ENCODE results near the gene NUP160. TPM values are rescaled to one million over a fixed set of nuclear protein-coding genes. Genes with fewer than 3 reads are reported as not detected.
"Not testable (repeated sequence)": the region's sequence is repeated elsewhere in the genome, so short reads cannot be mapped to it uniquely, and the experiment has no call there.

NUP160 gene
- total RNA-seq, 2 donors from 2014 or later: 13.7 to 18.3 TPM

DNA sequence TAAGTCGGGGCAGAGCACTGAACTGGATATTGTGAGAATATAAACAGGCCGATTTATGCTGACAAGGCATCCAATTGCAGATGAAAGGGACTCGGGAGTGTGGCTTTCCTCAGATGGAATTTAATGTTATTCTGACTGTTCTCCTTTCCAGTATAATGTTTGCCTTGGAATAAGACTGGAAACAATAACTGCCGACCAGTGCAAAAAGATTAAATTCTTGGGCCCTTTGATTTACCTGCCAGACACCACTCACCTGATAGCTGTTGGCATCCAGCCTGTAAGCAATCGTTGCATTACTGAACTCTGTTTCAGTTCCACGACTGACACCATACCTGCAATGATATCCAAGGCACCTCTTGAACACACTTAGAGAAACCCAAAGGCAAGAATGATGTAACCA lies 10.9 kb downstream of the NUP160 start:
- DNase-seq (no peak), ATAC-seq (no peak)
- intact Hi-C loops (cut with DNase I): no loop called here

GRCh38 chr11:47830013-47830412 lies 18.1 kb downstream of the NUP160 start:
- ATAC-seq; intact Hi-C loops (cut with DNase I); DNase-seq: not testable (repeated sequence)

DNA sequence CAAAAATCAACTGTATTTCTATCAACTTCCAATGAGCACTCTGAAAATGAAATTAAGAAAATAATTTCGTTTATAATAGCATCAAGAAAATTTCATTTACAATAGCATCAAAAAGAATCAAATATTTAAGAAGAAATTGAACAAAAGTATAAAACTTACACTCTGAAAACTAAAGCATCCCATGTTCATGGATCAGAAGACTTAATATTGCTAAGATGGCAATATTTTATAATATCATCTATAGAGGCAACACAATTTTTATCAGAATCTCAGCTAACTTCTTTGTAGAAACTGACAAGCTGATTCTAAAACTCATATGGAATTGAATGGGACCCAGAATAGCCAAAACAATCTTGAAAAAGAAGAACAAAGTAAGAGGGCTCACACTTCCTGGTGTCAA lies 19.9 kb downstream of the NUP160 start:
- intact Hi-C loops (cut with DNase I): no loop called here
- DNase-seq (no peak), ATAC-seq (no peak)

- ATAC-seq; intact Hi-C loops (cut with DNase I); DNase-seq: not testable (repeated sequence)
Measured at GRCh38 chr11:47822664-47823063, 25.5 kb downstream of the NUP160 start.

- DNase-seq (no peak), ATAC-seq (no peak)
- intact Hi-C loops (cut with DNase I): loop anchor here in 1 of 2 donors (10.0 kb wide), 1 partner anchor 85 kb away; no protein-coding TSS in a partner anchor
Measured at GRCh38 chr11:47819743-47820142, 28.4 kb downstream of the NUP160 start.

- peak; percentile 85 to 93 for ATAC-seq
- no peak for DNase-seq
- intact Hi-C loops (cut with DNase I): no loop called here
Measured at GRCh38 chr11:47800759-47801158, 47.4 kb downstream of the NUP160 start.

- intact Hi-C loops (cut with DNase I): no loop called here
- DNase-seq: no peak
- ATAC-seq: no peak
Measured at GRCh38 chr11:47797633-47798032, 50.5 kb downstream of the NUP160 start.

- ATAC-seq: no peak
- intact Hi-C loops (cut with DNase I): no loop called here
- DNase-seq: no peak
Measured at GRCh38 chr11:47791774-47792430, 56.2 kb downstream of the NUP160 start.

GRCh38 chr11:47790017-47790416 lies 58.1 kb downstream of the NUP160 start:
- DNase-seq; intact Hi-C loops (cut with DNase I); ATAC-seq: not testable (repeated sequence)

DNA sequence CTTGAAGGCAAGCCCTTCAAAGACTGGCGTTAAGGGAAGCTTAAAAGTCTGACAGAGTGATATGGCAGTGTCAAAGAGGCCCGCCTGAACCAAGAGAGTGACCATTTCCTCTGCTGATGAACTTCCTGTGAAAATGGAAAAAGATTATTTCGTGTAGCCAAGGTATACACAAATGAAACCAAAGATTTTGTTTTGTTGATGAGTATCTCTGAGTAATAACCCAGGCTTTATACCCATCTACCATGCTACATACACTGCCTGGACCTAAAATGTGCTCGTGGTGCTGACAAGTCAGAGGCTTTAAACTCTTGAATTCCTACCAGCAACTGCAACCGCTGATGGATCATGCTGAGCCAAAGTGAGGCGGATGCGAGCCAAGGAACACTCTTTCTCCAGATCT lies 60.0 kb downstream of the NUP160 start:
- no peak for DNase-seq
- intact Hi-C loops (cut with DNase I): no loop called here
- ATAC-seq: no peak

DNA sequence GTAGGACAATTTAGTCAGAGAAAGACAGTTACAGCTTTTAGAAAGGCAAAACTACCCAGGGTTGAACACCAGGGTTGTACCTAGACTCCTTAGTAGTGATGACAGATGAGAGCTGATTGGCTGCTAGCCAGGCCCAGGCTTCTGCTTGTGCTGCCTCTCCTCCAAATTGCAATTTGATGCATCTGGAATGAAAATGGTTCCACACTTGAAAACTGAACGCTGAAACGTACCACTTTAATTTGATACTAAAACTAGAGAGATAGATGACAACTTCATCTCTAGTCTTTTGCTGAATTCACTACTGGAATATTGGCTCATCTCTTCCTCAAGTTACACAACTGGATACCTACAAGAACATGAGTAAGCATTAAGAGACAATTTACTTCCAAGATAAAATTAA lies 61.8 kb downstream of the NUP160 start:
- DNase-seq: peak; percentile 69
- intact Hi-C loops (cut with DNase I): no loop called here
- peak; percentile 87 to 95 for ATAC-seq

DNA sequence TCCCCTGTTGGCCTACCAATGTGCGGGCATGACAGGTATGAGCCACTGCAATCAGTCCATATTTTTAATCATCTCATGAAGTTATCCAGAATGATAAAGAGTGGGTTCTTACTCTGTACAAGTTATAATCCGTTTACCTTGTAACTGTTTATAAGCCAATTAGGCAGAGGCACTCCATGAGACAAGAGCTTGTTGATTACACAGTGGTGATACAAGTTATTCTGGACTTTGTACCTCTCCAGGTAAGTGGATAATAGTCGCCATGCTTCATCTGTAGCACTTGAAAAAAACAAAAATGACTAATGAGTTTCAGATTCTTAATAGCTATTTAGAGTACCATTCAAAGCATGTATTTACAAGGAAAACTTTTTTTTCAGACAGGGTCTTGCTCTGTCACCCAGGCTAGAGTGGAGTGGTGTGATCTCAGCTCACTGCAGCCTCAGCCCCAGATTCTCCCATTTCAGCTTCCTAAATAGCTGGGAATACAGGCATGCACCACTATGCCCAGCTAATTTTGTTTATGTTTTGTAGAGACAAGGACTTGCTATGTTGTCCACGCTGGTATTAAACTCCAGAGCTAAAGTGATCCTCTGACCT lies 63.3 kb downstream of the NUP160 start:
- no peak for DNase-seq
- intact Hi-C loops (cut with DNase I): no loop called here
- no peak for ATAC-seq

DNA sequence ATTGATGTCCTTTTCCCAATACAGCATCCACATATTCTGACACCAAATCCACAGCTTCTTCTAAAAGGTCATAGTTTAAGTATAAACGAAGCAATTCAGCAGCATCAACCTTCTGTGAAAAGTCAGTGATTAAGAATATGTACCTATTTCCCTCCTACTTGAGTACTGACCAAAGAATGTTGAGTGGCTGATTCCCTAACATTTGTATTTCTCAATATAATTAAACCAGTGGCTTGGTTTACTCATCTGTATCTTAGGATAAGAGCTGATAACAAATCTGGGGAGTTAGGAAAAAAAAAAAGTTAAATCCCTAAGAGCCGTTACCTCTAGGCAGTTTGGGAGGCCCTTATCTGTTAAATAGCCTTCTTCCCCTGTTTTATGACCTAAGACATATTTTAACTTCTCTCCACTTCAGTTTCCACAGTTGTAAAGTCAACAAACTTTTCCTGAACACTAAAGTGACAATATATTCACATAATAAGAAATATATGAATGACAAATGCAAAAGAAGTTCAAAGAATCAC lies 65.0 kb downstream of the NUP160 start:
- intact Hi-C loops (cut with DNase I): no loop called here
- DNase-seq (no peak), ATAC-seq (no peak)

- ATAC-seq: peak in 1 of 2 donors; percentile 26
- intact Hi-C loops (cut with DNase I): no loop called here
- no peak for DNase-seq
Measured at GRCh38 chr11:47778878-47779483, 69.2 kb downstream of the NUP160 start.

DNA sequence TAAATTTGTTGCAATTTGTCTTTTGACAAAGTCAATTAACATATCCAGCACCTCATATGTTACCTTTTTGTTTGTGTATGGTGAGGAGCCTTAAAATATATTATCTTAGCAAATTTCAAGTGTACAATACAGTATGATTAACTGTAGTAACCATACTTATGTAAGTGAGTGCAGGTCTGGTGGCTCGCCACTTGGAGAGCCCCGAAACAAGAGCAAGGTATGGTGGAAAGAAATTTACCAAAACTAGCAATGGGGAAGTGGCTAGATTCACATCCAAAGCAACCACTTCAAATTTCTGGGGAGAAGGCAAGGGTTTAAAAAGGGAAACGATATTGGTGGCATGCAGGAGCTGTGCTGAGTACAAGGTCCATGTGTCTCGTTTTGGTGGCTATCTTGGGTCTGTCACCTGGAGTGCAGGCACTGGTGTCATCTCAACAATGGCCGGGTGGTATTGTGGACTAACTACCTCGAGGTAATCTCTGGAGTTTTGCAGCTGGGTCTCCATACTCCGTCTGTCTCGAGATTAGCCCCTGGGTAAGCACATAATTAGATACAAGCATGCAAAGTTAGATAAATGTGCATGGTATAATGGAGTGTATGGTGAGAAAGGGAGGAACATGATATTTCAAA lies 72.8 kb downstream of the NUP160 start:
- DNase-seq (no peak), ATAC-seq (no peak)
- intact Hi-C loops (cut with DNase I): no loop called here

- DNase-seq (no peak), ATAC-seq (no peak)
- intact Hi-C loops (cut with DNase I): no loop called here
Measured at GRCh38 chr11:47773882-47774281, 74.3 kb downstream of the NUP160 start.

DNA sequence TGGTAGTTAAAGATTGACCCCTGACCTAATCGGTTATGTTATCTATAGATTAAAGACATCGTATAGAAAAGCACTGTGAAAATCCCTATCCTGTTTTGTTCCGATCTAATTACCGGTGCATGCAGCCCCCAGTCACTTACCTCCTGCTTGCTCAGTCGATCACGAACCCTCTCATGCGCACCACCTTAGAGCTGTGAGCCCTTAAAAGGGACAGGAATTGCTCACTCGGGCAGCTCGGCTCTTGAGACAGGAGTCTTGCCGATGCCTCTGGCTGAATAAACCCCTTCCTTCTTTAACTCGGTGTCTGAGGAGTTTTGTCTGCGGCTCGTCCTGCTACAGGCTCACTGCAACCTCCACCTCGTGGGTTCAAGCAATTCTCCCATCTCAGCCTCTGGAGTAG lies 78.6 kb downstream of the NUP160 start:
- ATAC-seq; intact Hi-C loops (cut with DNase I); DNase-seq: not testable (repeated sequence)

DNA sequence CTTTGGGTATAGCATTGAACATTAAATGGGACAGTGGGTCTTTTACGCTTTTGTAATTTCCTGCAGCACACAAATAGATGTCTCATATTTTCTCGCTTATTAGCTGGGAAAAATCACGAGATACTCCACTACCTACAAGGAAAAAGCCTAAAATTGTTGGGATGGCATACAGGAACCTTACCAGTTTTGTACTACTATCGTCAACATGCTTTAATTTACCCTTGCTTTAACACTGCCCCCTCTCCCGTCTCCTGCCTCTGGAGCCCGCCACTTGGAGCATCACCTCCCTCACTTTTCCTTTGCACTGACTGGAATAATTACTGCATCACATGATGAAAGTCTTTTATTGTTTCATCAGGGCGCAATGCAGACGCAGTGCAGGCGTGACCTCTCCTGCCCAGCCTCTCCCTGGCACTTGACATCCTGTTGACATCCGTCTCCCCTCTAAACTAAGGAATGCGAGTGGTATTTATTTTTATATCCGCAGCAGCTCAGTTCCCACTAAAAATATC lies 80.0 kb downstream of the NUP160 start:
- intact Hi-C loops (cut with DNase I): no loop called here

DNA sequence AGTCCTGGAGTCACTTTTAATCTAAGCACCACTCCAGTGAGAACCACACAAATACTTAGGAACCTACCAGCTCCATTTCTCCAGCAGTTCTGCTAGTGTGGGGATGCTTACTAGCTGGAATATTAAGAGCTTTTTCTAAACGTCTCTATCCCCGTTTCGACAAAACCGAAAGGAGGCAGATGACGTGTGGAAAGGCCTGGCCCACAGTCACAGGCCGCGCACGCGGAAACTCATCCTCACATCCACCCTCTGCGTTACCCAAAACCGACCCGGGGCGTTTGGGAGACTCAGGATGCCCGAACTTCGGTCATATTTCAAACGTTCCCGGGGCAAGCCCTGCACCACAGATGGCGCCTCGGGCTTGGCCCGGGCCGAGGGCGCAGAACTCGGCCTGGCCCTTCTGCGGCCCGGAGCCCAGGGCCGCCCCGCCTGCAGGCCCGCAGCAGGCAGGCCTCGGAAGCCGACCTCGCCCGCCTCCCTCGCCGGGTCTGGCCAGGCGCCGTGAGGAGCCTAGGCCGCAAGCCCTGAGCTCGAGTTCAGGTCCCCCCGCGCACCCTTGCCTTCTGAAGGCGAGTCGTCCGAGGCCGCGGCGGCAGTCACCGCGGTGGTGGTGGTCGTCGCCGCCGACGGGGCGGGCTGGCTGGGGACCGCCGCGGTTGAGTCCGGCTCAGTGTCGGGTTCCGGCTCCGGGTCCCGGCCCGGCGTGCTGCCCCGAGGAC lies 81.5 kb downstream of the NUP160 start:
- peak; percentile 50 to 59 for ATAC-seq
- DNase-seq: peak; percentile 74
- intact Hi-C loops (cut with DNase I): no loop called here

More for the DNA sequence above, 80.0 kb downstream of the NUP160 start:
- DNase-seq (peak; percentile 80), ATAC-seq (peak; percentile 51 to 63)
